ENCODE results near the gene OR2T34. TPM values are rescaled to one million over a fixed set of nuclear protein-coding genes. Genes with fewer than 3 reads are reported as not detected.

Gene OR2T34
- total RNA-seq, 4 donors from 2014 or later = not detected

DNA sequence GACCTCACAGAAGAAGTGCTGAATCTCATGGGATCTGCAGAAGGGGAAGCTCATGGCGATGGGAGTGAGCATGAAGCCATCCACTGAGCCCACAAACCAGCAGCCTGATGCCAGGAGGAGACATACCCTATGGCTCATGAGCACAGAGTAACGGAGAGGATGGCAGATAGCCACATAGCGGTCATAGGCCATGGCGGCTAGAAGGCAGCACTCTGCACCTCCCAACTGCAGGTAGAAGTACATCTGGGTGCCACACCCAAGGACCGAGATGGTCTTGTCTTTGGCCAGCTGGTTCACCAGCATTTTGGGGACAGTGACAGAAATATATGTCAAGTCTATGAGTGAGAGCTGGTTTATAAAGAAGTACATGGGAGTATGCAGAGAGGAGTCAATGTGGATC lies 18.7 kb upstream of the OR2T34 start:
- no peaks in the 10 kb centered on the region for H3K4me1 ChIP-seq
- H3K36me3 ChIP-seq = no peaks in the 10 kb centered on the region
- TF ChIP-seq, protein P1, sequence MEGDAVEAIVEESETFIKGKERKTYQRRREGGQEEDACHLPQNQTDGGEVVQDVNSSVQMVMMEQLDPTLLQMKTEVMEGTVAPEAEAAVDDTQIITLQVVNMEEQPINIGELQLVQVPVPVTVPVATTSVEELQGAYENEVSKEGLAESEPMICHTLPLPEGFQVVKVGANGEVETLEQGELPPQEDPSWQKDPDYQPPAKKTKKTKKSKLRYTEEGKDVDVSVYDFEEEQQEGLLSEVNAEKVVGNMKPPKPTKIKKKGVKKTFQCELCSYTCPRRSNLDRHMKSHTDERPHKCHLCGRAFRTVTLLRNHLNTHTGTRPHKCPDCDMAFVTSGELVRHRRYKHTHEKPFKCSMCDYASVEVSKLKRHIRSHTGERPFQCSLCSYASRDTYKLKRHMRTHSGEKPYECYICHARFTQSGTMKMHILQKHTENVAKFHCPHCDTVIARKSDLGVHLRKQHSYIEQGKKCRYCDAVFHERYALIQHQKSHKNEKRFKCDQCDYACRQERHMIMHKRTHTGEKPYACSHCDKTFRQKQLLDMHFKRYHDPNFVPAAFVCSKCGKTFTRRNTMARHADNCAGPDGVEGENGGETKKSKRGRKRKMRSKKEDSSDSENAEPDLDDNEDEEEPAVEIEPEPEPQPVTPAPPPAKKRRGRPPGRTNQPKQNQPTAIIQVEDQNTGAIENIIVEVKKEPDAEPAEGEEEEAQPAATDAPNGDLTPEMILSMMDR (IDR thresholded peaks at IDR 0.05) = no peak
- no peak for TF ChIP-seq POLR2A (IDR thresholded peaks at IDR 0.05)
- H3K27me3 ChIP-seq = no peaks in the 10 kb centered on the region
- no peak for DNase-seq
- no peak overlapping the region for H3K27ac ChIP-seq
- H3K9me3 ChIP-seq = no peaks in the 10 kb centered on the region
- H3K4me3 ChIP-seq = no peak overlapping the region

DNA sequence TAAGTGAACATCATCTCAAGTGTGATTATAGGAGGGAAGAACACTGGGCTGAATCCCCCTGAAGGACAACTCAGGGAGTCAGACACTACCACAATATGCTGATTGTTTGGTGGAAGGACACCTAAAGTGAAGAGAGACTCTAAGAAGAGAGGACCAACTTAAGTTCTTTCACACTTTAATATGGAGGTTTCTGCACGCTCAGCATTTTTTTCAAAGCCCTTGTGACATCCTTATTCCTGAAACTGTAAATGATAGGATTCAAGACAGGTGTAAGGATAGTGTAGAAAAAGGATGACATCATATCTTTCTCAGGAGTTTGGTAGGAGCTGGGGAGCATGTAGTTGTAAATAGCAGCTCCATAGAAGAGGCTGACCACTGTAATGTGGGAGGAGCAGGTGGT lies 18.1 kb upstream of the OR2T34 start:
- Histone ChIP-seq H3K27me3 (no peaks in the 10 kb centered on the region), H3K4me1 (no peaks in the 10 kb centered on the region), H3K9me3 (no peaks in the 10 kb centered on the region), H3K27ac (no peak overlapping the region), H3K4me3 (no peak overlapping the region), H3K36me3 (no peaks in the 10 kb centered on the region)
- DNase-seq = no peak
- TF ChIP-seq, protein P1 (IDR thresholded peaks at IDR 0.05) = no peak
- no peak for TF ChIP-seq POLR2A (IDR thresholded peaks at IDR 0.05)

DNA sequence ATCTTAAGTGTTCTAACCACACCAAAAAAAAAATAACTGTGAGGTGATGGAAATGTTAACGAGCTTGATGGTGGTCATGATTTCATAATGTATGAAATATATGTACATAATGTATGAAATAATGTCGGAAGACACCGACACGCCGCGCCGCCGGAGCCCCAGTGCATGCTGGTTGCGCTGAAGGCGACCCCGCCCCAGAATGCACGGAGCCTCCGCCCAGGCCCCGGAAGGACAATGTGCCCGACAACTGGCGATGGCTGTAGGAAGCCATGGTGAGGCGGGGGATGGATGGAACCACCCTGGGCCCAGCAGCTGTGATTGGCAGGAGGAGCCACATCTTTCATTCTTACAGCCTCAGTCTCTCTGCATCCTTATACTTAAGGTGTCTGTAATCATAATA lies 15.5 kb upstream of the OR2T34 start:
- TF ChIP-seq POLR2A (IDR thresholded peaks at IDR 0.05) = no peak
- TF ChIP-seq, protein P1 (IDR thresholded peaks at IDR 0.05) = no peak
- no peaks in the 10 kb centered on the region for H3K27me3 ChIP-seq
- H3K4me1 ChIP-seq = no peaks in the 10 kb centered on the region
- H3K27ac ChIP-seq = no peak overlapping the region
- no peaks in the 10 kb centered on the region for H3K9me3 ChIP-seq
- no peaks in the 10 kb centered on the region for H3K36me3 ChIP-seq
- H3K4me3 ChIP-seq = no peak overlapping the region
- no peak for DNase-seq

DNA sequence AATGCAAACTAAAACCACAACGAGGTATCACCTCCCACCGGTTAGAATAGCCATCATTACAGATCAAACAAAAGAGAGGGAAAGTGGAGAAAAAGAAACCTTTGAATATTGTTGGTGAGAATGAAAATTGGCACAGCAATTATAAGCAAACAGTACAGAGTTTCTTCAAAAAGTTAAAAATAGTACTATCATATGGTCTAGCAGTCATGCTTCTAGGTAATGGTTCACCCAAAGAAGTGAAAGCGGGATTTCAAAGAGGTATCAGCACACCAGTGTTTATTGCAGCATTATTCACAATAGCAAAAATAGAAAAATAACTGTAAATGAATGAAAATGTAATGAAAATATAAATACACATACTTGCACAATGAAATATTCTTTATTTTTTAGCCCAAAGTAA lies 14.8 kb upstream of the OR2T34 start:
- TF ChIP-seq, protein P1 (IDR thresholded peaks at IDR 0.05) = no peak
- no peak for TF ChIP-seq POLR2A (IDR thresholded peaks at IDR 0.05)
- Histone ChIP-seq H3K4me3 (no peak overlapping the region), H3K27ac (no peak overlapping the region), H3K27me3 (no peaks in the 10 kb centered on the region), H3K36me3 (no peaks in the 10 kb centered on the region), H3K9me3 (no peaks in the 10 kb centered on the region), H3K4me1 (no peaks in the 10 kb centered on the region)
- DNase-seq = no peak

DNA sequence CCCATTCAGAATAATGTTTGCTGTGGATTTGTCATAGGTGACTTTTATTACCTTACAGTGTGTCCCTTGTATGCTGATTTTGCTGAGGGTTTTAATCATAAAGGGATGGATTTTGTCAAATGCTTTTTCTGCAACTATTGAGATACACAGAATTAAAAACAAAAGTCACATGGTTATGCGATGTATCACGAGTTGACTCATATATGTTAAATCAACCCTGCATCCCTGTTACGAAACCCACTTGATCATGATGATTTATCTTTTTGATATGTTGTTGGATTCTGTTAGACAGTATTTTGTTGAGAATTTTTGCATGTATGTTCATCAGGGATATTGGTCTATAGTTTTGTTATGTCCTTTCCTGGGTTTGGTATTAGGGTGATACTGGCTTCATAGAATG lies 10.7 kb upstream of the OR2T34 start:
- no peak overlapping the region for H3K4me3 ChIP-seq
- H3K27ac ChIP-seq = no peak overlapping the region
- no peak for DNase-seq
- H3K36me3 ChIP-seq = no peaks in the 10 kb centered on the region
- TF ChIP-seq, protein P1 (IDR thresholded peaks at IDR 0.05) = no peak
- TF ChIP-seq POLR2A (IDR thresholded peaks at IDR 0.05) = no peak
- H3K27me3 ChIP-seq = no peaks in the 10 kb centered on the region
- H3K9me3 ChIP-seq = no peaks in the 10 kb centered on the region
- no peaks in the 10 kb centered on the region for H3K4me1 ChIP-seq
